ENCODE measurements around the gene SIDT1.
"Not testable (repeated sequence)": the region's sequence is repeated elsewhere in the genome, so short reads cannot be mapped to it uniquely, and the experiment has no call there.

SIDT1 gene

DNA sequence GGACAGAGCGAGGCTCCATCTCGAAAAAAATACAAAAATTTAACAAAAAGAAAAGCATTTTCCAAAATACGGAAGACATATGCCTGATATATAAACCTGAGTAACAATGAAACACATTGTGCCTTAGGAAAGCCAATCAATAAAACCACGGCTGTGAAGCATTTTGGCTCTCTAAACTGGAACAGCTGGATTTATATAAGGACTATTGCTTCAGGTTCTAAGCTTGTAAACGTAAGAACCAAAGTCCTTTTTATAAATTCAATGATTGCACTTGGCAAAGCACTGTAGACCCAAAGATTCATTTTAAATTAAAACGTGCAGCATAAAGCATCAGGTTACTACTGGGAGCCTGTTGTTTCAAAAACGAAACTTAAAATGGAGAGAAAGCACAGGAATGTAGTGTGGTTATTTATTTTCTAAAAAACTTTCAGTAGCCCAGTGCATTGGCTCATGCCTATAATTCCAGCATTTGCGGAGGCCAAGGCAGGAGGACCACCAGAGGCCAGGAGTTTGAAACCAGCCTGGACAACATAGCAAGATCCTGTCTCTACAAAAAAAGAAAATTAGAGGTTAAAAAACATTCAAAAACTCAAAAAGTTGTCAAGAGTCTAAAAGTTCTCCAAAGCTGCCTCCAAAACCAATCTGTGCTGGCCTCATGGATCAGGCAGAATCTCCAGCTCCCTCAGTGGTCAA, 102.6 kb downstream of the SIDT1 start:
- no peak for DNase-seq (ENCODE audit: low read depth in 2 of 2)

DNA sequence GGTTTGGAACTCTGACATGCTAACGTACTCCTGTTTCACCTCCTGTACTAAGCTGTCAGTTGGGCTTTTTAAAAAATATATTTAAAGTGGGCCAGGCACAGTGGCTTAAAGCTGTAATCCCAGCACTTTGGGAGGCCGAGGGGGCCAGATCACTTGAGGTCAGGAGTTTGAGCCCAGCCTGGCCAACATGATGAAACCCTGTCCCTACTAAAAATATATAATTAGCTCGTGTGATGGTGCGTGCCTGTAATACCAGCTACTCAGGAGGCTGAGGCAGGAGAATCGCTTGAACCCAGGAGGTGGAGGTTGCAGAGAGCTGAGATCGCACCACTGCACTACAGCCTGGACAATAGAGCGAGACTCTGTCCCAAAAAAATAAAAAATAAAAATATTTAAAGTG, 103.7 kb downstream of the SIDT1 start:
- DNase-seq (ENCODE audit: low read depth in 2 of 2), result not testable (repeated sequence)

GRCh38 chr3:113637756-113638155, 105.4 kb downstream of the SIDT1 start:
- no peak for DNase-seq (ENCODE audit: low read depth in 2 of 2)

DNA sequence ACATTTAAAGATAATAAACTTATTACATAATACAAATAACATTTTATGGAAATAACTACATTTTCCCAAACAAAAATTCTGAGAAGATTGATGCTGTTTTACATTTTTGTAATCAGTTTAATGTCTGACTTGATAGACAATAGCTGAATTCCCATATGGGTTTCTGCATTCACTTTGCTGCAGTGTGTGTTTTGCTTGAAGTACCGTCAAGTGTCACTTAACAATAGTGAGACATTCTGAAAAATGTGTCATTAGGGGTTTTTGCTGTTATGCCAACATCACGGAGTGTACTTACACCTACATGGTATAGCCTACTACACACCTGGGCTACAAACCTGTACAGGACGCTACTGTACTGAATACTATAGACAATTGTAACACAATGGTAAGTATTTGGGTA, 106.6 kb downstream of the SIDT1 start:
- DNase-seq (ENCODE audit: low read depth in 2 of 2), result no peak

GRCh38 chr3:113643583-113643982, 111.2 kb downstream of the SIDT1 start:
- no peak for DNase-seq (ENCODE audit: low read depth in 2 of 2)

DNA sequence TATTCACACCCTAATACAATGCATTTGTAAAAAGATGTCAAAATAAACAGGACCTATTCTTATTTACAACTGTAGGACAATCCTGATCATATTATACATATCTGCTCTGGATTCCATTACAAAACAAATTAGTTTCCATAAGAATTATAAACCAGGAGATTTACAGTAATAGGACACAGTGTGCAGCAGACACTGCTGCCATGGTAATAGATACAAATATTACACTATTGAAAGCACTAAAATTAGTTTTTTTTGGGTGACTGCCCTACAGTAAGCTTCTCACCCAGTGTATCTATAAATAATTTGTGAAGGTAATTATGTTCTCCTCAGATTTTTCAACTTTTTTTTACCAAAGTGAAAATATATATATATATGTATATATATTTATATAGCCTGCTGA, 116.2 kb downstream of the SIDT1 start:
- DNase-seq (ENCODE audit: low read depth in 2 of 2), result no peak

DNA sequence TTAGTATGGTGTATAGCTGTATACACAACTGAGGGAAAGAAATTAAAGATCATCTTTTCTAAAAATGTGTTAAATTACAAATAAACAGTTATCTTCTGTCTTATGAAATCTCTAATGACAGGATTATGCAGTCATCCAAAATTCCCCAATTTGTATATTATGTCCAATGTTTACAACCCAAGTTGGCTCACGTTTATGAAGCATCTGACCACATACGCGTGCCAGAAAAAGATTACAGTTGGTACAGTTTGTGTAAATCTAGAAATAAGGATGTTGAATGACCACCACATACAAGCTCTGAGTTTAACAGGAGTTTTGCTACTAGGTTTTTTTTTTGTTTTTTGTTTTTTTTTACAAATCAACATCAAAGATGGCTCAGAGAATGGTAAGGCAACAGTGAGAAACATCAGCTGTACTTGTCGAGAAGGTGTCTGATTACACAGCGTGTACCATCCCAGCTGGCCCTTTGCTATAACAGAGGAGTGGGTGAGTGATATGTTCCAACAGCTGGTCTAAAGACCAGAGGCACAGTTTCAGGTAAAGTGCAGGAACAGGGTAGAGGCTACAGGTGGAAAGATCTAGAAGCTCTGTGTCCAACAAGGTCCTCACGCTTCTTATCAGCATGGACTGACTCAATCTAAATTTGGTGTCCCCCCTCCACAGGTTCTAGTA, 117.0 kb downstream of the SIDT1 start:
- DNase-seq (ENCODE audit: low read depth in 2 of 2), result no peak

DNA sequence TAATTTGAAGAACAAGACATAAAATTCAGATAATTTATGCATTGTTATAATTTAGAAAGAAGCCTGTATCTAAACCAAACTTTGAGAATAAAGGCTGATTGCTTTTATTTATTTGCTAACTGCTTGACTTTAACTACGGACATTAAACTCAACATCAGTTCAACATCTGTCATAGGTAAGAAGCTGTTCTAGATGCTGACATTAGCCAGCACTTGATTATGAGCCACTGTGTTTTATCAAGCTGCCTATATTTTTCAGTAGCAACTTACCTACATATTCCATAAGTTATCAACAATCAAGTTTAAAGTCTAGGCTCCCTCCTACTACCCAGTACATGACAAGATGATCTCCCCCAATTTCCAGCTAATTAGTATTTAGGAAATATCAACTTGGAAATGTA, 122.0 kb downstream of the SIDT1 start:
- DNase-seq (ENCODE audit: low read depth in 2 of 2), result no peak

DNA sequence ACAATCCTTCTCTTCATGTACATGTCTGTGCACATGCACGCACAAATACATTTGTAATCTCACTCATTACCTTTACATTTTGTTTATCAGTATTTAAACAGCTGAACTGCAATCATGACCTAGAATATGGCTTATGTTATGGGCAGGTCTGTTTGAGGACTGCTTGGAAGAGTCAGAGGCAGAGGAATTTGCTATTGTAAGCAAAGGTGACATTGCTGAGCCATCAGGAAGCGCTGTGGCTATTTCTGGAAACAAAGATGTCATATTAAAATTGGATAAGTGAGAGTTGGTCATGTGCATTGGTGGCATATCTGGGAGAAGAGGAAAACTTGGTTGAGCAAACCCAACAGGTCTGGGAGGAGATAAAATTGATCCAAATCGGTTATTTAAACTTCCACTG, 122.5 kb downstream of the SIDT1 start:
- DNase-seq (ENCODE audit: low read depth in 2 of 2), result no peak

DNA sequence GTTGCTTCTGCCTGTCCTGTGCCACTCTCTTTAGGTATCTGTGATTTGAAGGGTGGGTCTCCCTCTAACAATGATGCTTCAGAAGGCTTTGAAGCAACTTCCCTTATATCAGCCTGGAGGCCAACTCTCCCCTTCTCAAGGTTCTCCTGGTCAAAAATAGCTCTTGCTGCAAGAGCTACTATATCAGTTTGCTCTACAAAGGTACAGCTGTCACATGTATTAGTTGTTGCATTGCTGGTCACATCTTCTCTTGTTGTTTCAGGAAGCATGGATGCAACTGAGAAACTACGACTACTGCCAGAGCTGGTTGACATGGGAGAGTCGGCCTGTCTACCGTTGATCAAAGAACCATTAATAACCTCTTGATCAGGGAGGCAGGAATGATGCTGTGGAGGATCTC, 125.8 kb downstream of the SIDT1 start:
- DNase-seq (ENCODE audit: low read depth in 2 of 2), result no peak

- DNase-seq (ENCODE audit: low read depth in 2 of 2), result no peak
Measured at GRCh38 chr3:113659101-113659541, 126.8 kb downstream of the SIDT1 start.

DNA sequence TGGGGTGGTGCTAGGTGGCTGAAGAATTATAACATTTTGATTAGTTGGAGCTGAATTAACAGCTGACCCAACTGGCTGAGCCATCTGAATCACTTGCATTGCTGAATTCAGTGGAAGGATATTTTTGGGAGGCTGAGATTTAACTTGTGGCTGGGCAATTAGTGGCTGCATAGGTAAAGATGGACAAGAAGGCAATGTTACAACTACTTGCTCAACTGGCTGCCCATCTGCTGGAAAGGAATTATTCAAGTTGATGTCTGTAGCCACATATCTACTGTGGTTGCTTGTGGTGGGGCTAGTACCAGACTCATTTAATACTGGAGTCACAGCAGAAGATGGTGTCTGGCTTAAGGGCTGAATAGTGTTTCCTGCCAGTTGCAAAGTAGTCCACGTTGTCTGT, 127.6 kb downstream of the SIDT1 start:
- DNase-seq (ENCODE audit: low read depth in 2 of 2), result no peak

- no peak for DNase-seq (ENCODE audit: low read depth in 2 of 2)
Measured at GRCh38 chr3:113660458-113660857, 128.1 kb downstream of the SIDT1 start.

DNA sequence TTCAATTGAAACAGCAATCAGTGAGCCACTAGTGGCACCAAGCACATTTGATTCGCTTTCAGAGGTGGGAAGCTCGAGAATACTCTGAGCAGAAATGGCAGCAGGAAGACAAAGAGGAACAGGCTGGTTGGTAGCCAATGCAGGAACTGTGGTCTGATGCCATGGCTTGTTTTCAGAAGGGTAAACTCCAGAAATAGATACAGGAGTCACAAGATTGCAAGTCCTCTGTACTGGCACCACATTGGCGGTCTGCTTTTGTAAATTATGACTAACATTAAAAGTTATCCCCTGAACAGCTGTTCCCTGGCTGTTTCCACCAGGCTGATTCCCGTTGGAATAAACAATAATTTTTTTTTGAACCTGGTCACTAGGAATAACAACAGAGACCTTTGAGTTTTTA, 128.5 kb downstream of the SIDT1 start:
- DNase-seq (ENCODE audit: low read depth in 2 of 2), result no peak

DNA sequence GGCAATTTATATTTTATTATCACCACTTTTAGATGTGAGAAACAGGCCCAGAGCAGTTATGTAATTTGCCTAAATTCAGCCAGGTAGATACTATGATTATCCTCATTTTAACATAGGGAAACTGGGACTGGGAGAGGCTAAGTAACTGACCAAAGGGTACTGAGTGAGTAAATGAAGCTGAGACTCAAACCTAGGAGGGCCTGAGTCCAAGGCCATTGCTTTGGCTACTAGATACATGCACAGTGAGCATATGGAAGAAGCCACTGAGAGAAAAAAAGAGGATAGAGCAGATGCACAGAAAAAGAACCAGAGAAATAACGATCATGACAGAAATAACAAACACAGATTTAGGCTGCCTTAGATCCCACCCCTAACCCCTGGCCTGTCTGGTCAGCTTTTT, 130.5 kb downstream of the SIDT1 start:
- no peak for DNase-seq (ENCODE audit: low read depth in 2 of 2)

DNA sequence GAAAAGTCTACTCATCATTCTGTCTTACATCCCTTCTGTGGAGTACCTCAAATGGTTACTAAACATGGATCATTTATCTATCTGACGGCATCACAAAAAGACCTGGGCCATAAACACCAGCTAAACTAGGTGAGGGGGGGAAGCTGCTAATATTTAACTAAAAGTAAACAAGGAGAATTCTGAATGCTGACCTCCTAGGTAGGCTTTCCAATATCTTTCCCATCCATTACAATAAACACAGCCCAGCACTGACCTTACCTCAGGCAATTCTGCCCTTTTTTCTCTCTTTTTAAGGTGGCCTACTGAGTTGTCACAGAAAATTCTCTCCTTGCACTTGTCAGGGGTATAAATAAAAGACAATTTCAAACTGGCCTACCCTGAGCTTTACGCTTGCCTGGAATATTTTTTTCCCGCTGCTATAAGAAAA, 131.0 kb downstream of the SIDT1 start:
- DNase-seq (ENCODE audit: low read depth in 2 of 2), result no peak

DNA sequence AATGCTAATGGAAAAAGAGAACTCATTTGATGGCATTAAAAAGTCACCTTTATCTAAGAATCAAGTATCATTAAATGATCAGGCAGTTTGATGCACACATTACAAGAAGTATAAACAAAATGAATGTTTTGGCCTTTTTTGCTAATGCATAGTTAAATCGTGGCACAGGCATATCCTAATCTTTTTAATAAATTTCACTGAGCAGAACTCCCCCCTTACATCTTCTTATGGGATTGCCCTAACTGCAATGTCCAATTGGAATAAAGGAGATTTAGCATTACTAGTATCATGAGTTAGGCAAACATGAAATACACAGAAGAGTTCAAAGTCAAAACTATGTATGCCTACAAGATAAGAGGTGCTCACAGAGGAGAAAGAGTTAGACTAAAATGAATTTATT, 131.4 kb downstream of the SIDT1 start:
- DNase-seq (ENCODE audit: low read depth in 2 of 2), result no peak

DNA sequence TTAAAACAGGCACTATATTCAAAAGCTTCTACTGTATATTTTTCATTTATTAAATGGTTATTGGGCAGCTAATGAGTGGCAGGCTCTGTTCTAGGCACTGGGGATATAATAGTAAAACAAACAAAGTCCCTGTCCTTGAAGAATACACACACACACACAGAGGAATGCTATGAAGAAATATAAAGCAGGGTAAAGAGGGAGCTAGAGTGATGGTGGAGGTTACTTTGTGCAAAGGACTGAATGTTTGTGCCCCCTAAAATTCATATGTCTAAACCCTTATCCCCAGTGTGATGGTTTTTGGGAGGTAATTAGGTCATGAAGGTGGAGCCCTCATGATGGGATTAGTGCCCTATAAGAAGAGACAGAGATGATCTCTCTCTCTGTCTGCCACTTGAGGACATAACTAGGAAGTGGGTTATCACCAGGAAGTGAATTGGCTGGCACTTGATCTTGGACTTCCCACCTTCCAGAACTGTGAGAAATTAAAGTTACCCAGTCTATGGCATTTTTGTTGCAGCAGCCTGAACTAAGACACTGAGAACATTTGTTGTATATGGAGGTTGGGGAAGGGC, 132.3 kb downstream of the SIDT1 start:
- no peak for DNase-seq (ENCODE audit: low read depth in 2 of 2)

DNA sequence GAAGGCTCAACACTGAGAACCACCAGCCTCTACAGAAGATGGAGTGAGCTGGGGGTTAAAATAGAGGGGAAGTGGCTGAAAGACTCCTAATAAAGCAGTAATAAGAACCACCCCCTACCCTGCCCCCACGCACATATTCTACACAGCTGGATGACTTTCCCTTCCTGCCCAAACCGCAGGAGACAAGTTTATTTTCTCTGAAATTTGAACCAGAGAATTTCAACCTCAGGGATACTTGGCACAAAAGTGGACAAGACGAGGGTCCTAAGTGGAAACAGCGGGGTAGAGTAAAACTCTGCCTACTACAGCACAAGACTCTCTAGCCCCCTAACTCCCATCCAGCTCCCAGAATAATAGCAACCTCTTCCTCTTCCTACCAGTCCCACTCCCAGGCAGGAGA, 135.7 kb downstream of the SIDT1 start:
- no peak for DNase-seq (ENCODE audit: low read depth in 2 of 2)

- DNase-seq (ENCODE audit: low read depth in 2 of 2), result no peak
Measured at GRCh38 chr3:113673593-113673992, 141.2 kb downstream of the SIDT1 start.

GRCh38 chr3:113676261-113676660, 143.9 kb downstream of the SIDT1 start:
- DNase-seq (ENCODE audit: low read depth in 2 of 2), result no peak

DNA sequence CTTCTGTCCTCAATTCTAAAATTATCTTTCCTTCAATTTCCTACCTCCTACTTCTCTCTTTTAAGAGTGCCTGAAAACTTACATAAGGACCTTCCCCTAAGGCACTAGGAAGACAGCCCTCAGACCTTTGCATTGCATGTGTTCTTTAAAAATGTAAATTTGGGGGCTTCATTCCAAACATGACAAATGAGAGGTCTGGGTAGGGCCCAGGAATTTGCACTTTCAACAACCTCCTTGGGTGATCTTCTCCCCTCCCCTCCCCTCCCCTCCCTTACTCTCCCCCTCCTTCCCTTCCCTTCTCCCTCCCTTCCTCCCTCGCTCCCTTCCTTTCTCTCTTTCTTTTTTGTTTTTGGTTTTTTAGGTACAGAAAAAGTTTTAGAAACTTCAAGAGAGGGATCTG, 145.4 kb downstream of the SIDT1 start:
- DNase-seq (ENCODE audit: low read depth in 2 of 2), result no peak

GRCh38 chr3:113678773-113679172, 146.4 kb downstream of the SIDT1 start:
- DNase-seq (ENCODE audit: low read depth in 2 of 2), result no peak
